Tibial nerve (tissue), 4 donors: ENCODE measurements around the gene MLXIP. TPM values are rescaled to one million over a fixed set of nuclear protein-coding genes. Genes with fewer than 3 reads are reported as not detected.

Experiments used
- DNase-seq, 2 donors: peaks; one replicate each; pipeline ENCODE4 v3.0.0-alpha.2; 2019; ENCODE audit warnings: low spot score in 2 of 2
- H3K27ac ChIP-seq, 4 donors: fragments of 200-600 bp; sonication (generic) in 3 of 4; one replicate each; pipeline ENCODE4 v1.5.1; 2017 to 2019; ENCODE audit warnings: mild to moderate bottlenecking in 1 of 4
- H3K27me3 ChIP-seq, 2 donors: fragments of 200-600 bp; sonication (generic) in 1 of 2; one replicate each; pipeline versions ENCODE4 v1.5.1 to v1.6.0; 2017 to 2019
- H3K36me3 ChIP-seq, 3 donors: fragments of 200-600 bp; sonication (generic); one replicate each; pipeline ENCODE4 v1.5.1; 2018 to 2019
- H3K4me1 ChIP-seq, 4 donors: fragments of 200-600 bp; sonication (generic) in 3 of 4; one replicate each; pipeline ENCODE4 v1.5.1; 2017 to 2019
- H3K4me3 ChIP-seq, 4 donors: fragments of 200-600 bp; sonication (generic) in 3 of 4; one replicate each; pipeline ENCODE4 v1.5.1; 2017 to 2019; ENCODE audit warnings: mild to moderate bottlenecking in 1 of 4, moderate library complexity in 1 of 4
- H3K9me3 ChIP-seq, 4 donors: fragments of 200-600 bp; sonication (generic) in 3 of 4; one replicate each; pipeline ENCODE4 v1.5.1; 2017 to 2019
- EP300 ChIP-seq, 2 donors: sonication (generic); formaldehyde crosslinking; IDR thresholded peaks; one replicate each; pipeline ENCODE4 v1.6.1; 2017; ENCODE audit warnings: antibody characterized with exemption in 2 of 2, mild to moderate bottlenecking in 1 of 2
- POLR2A ChIP-seq, 2 donors: fragments of 450-650 bp; IDR thresholded peaks; one replicate each; pipeline ENCODE4 v1.6.1; 2017; ENCODE audit warnings: antibody characterized with exemption in 2 of 2, mild to moderate bottlenecking in 2 of 2, moderate library complexity in 2 of 2
- WGBS, 2 donors: methylation state at CpG; one replicate each; pipeline ENCODE4 v1.1.5; 2018; 5-methylcytosine and 5-hydroxymethylcytosine counted together
- total RNA-seq, 4 donors: library from RNA; depleted of rRNA; stranded (reverse); fragments of >200 nt; gene quantifications; one replicate each; pipeline ENCODE4 v1.1.0, GENCODE V29; 2016
- TF ChIP-seq, protein P1 (sequence below), 5 experiments: fragments of 200-600 bp in 3 of 5; fragments of 450-650 bp in 2 of 5; sonication (generic) in 3 of 5; IDR thresholded peaks; one replicate each; pipeline ENCODE4 v1.5.1; 2016 to 2019; ENCODE audit warnings: antibody characterized with exemption in 5 of 5, mild to moderate bottlenecking in 3 of 5, moderate library complexity in 2 of 5

MLXIP gene
- total RNA-seq, 4 donors from 2014 or later, result 22.1 to 57.0 (median 27.1) TPM

DNA sequence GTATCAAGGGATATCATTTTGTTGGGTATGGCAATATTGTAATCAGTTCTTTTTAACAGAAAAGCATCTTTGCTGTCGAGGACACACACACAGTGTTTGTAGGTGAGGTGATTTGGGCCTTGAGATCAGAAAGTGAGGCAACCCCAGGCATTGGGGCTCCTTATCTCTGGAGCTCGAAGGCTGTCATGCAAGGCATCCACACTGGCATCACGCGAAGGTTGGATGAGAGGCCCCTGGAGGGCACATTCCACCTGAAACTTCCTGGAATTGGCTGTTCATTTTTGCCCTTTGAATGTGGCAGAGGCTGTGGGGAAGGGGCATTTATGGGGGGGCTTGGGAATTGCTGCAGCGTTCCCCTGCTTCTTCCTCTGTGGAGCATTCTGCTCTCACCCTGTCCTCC lies 49.9 kb downstream of the MLXIP start:
- Histone ChIP-seq H3K27me3 (no peaks in the 10 kb centered on the region), H3K27ac (no peak overlapping the region), H3K4me1 (peaks cover 0 to 22% (median 10%) of the 10 kb centered on the region in 4 donors), H3K9me3 (no peaks in the 10 kb centered on the region), H3K36me3 (peaks cover 0 to 60% (median 25%) of the 10 kb centered on the region in 3 donors), H3K4me3 (no peak overlapping the region)
- TF ChIP-seq, protein P1, sequence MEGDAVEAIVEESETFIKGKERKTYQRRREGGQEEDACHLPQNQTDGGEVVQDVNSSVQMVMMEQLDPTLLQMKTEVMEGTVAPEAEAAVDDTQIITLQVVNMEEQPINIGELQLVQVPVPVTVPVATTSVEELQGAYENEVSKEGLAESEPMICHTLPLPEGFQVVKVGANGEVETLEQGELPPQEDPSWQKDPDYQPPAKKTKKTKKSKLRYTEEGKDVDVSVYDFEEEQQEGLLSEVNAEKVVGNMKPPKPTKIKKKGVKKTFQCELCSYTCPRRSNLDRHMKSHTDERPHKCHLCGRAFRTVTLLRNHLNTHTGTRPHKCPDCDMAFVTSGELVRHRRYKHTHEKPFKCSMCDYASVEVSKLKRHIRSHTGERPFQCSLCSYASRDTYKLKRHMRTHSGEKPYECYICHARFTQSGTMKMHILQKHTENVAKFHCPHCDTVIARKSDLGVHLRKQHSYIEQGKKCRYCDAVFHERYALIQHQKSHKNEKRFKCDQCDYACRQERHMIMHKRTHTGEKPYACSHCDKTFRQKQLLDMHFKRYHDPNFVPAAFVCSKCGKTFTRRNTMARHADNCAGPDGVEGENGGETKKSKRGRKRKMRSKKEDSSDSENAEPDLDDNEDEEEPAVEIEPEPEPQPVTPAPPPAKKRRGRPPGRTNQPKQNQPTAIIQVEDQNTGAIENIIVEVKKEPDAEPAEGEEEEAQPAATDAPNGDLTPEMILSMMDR (IDR thresholded peaks at IDR 0.05), result no peak
- TF ChIP-seq POLR2A (IDR thresholded peaks at IDR 0.05) (no peak), EP300 (IDR thresholded peaks at IDR 0.05) (no peak)
- DNase-seq, result no peak
- 80 to 87% methylated on average over 5 of the region's 5 CpGs for WGBS, 2 donors

DNA sequence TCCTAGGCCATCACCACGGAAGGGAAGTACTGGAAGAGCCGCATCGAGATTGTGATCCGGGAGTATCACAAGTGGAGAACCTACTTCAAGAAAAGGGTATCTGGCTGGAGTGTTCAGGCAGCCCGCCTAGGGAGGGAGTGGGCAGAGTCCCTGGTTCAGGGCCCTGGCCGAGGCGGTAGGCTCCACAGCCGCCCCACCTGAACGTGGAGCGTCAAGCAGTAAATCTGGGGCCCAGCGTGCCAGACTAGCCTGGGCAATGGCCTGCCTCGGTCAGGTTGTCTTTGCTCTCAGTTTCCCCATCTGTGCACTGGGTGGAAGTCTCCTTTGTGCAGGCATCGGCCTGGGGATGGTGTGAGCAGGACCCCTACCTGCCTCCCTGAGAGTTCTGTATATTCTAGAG lies 50.6 kb downstream of the MLXIP start:
- Histone ChIP-seq H3K27me3 (no peaks in the 10 kb centered on the region), H3K4me3 (no peak overlapping the region), H3K27ac (no peak overlapping the region), H3K36me3 (peaks cover 0 to 67% (median 25%) of the 10 kb centered on the region in 3 donors), H3K4me1 (peaks cover 0 to 18% (median 7%) of the 10 kb centered on the region in 4 donors), H3K9me3 (no peaks in the 10 kb centered on the region)
- TF ChIP-seq, protein P1 (IDR thresholded peaks at IDR 0.05), result no peak
- TF ChIP-seq POLR2A (IDR thresholded peaks at IDR 0.05) (no peak), EP300 (IDR thresholded peaks at IDR 0.05) (no peak)
- WGBS, 2 donors, result 90 to 94% methylated on average over 11 to 13 of the region's 13 CpGs
- DNase-seq, result no peak

DNA sequence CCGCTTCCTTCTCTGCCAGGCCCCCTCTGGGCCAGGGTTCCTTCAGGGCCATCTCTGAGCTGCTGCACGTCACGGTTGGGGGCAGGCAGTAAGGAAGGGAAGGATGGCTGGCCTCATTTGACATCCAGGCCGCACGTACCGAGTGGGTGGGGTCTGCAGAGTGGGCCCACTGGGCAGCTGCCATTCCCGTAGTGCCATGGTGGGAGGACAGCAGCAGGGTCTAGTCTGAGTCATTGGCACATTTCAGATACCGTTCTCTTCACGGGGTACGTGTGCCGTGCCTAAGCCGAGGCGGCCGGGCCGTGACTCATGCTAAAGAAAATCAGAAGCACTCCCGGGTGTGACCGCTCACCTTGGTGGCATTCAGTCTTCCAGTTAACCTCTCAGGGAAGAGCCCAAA lies 51.6 kb downstream of the MLXIP start:
- Histone ChIP-seq H3K9me3 (no peaks in the 10 kb centered on the region), H3K27me3 (no peaks in the 10 kb centered on the region), H3K4me3 (no peak overlapping the region), H3K27ac (no peak overlapping the region), H3K36me3 (peaks cover 0 to 75% (median 28%) of the 10 kb centered on the region in 3 donors), H3K4me1 (peaks cover 0 to 14% (median 6%) of the 10 kb centered on the region in 4 donors)
- no peak for DNase-seq
- TF ChIP-seq EP300 (IDR thresholded peaks at IDR 0.05), result no peak
- no peak for TF ChIP-seq POLR2A (IDR thresholded peaks at IDR 0.05)
- TF ChIP-seq, protein P1 (IDR thresholded peaks at IDR 0.05), result no peak
- 78 to 81% methylated on average over 17 of the region's 17 CpGs for WGBS, 2 donors

DNA sequence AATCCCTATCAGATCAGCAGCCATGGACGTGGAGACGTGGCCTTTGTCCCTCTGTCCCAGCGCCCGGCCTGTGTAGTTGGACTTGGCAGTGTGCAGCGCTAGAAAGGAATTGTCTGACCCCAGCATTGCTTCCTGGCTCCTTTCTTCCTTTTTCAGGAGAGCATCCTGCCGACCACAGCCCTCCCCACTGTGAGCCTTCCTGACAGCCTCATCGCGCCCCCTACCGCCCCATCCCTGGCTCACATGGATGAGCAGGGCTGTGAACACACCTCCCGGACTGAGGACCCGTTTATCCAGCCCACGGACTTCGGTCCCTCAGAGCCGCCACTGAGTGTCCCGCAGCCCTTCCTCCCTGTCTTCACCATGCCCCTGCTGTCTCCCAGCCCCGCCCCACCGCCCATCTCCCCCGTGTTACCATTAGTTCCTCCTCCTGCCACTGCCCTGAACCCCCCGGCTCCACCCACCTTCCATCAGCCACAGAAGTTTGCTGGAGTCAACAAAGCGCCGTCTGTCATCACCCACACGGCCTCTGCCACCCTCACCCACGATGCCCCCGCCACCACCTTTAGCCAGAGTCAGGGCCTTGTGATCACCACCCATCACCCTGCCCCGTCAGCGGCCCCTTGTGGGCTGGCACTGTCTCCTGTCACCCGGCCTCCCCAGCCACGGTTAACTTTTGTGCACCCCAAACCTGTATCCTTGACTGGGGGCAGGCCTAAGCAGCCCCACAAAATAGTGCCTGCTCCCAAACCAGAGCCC lies 54.8 kb downstream of the MLXIP start:
- Histone ChIP-seq H3K27me3 (no peaks in the 10 kb centered on the region), H3K27ac (no peak overlapping the region), H3K4me1 (no peaks in the 10 kb centered on the region), H3K4me3 (no peak overlapping the region), H3K9me3 (no peaks in the 10 kb centered on the region), H3K36me3 (peaks cover 0 to 97% (median 26%) of the 10 kb centered on the region in 3 donors)
- DNase-seq, result no peak
- 65 to 73% methylated on average over 28 of the region's 28 CpGs for WGBS, 2 donors
- TF ChIP-seq, protein P1 (IDR thresholded peaks at IDR 0.05), result no peak
- no peak for TF ChIP-seq EP300 (IDR thresholded peaks at IDR 0.05)

DNA sequence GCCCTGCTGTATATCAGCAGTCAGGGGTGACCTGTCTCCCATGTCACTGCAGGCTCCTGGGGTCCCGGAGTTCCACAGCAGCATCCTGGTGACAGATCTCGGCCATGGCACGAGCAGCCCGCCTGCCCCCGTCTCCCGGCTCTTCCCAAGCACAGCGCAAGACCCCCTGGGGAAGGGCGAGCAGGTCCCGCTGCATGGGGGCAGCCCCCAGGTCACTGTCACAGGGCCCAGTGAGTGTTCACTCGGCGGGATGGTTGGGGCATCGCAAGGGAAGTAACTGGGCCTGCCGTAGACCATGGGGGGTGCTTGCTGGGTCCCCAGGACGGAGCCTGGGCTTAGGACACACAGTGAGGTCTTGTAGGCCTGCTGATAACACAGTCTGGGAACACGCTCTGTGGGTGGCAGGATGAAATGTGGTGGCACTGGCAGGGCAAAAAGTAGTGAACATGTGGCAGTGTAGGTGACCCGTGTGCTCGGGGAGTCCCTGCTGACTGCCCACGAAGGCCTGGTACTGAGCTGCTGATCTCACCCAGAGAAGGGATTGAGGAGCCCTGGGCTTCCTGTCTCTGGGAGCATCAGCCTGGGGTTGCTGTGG lies 57.0 kb downstream of the MLXIP start:
- Histone ChIP-seq H3K27me3 (no peaks in the 10 kb centered on the region), H3K9me3 (no peaks in the 10 kb centered on the region), H3K27ac (no peak overlapping the region), H3K4me1 (no peaks in the 10 kb centered on the region), H3K36me3 (peaks cover 0 to 97% (median 12%) of the 10 kb centered on the region in 3 donors), H3K4me3 (no peak overlapping the region)
- 95 to 97% methylated on average over 15 to 16 of the region's 18 CpGs for WGBS, 2 donors
- no peak for DNase-seq
- TF ChIP-seq EP300 (IDR thresholded peaks at IDR 0.05) (no peak), POLR2A (IDR thresholded peaks at IDR 0.05) (no peak)
- TF ChIP-seq, protein P1 (IDR thresholded peaks at IDR 0.05), result no peak
